CD4-positive, alpha-beta T cell (primary cell): Measurements from ENCODE around the gene MEGF11. TPM values are rescaled to one million over a fixed set of nuclear protein-coding genes. Genes with fewer than 3 reads are reported as not detected.

Experiments used
- ATAC-seq: fragments of 200-7000 bp; cut with Tn5 transposase; one replicate; pipeline ENCODE4 v1.10.0; 2022; ENCODE audit warnings: mild to moderate bottlenecking; ENCODE audit not compliant: poor library complexity
- CTCF ChIA-PET: fragments of 350-600 bp; sonication (Branson Sonifier 250); formaldehyde crosslinking; loops from one replicate; lab custom pipeline; 2021; ENCODE audit warnings: antibody characterized with exemption, inconsistent platforms; lab: Charles Lee
- POLR2A ChIA-PET: fragments of 350-600 bp; sonication (Branson Sonifier 250); formaldehyde crosslinking; loops from one replicate; lab custom pipeline; 2021; ENCODE audit warnings: antibody characterized with exemption, inconsistent platforms; lab: Charles Lee
- DNase-seq, 14 experiments: peaks; one replicate each; pipeline ENCODE4 v3.0.0-alpha.2; 2013 to 2020; ENCODE audit warnings: mixed read lengths in 2 of 14
- H3K27ac ChIP-seq, 2 donors: one replicate each; pipeline versions ENCODE4 v1.5.1 to v1.7.0; 2013; ENCODE audit warnings: low read length in 2 of 2, low read depth in 1 of 2, mild to moderate bottlenecking in 1 of 2
- H3K27me3 ChIP-seq, 2 experiments: 1 replicate in 1 of 2; 2 replicates in 1 of 2; pipeline versions ENCODE4 v1.6.1 to v1.7.0; 2013; ENCODE audit warnings: low read length in 2 of 2, control low read depth in 1 of 2, mild to moderate bottlenecking in 1 of 2, moderate library complexity in 1 of 2; ENCODE audit not compliant: insufficient read depth in 2 of 2, control insufficient read depth in 1 of 2
- H3K36me3 ChIP-seq: one replicate; pipeline ENCODE4 v1.6.1; 2013; ENCODE audit warnings: low read length, control low read depth; ENCODE audit not compliant: insufficient read depth
- H3K4me1 ChIP-seq: one replicate; pipeline ENCODE4 v1.6.1; 2013; ENCODE audit warnings: low read length, control low read depth; ENCODE audit not compliant: insufficient read depth
- H3K4me3 ChIP-seq: one replicate; pipeline ENCODE4 v1.5.1; 2013; ENCODE audit warnings: mild to moderate bottlenecking, low read length, moderate library complexity
- H3K9me3 ChIP-seq, 2 experiments: 1 replicate in 1 of 2; 2 replicates in 1 of 2; pipeline versions ENCODE4 v1.6.1 to v1.7.0; 2013; ENCODE audit warnings: low read length in 2 of 2, mild to moderate bottlenecking in 2 of 2, control low read depth in 1 of 2, moderate library complexity in 1 of 2; ENCODE audit not compliant: control insufficient read depth in 1 of 2, insufficient read depth in 1 of 2
- H3K27ac Mint-ChIP-seq: one replicate; pipeline ENCODE4 v1.8.0; 2020; ENCODE audit warnings: mixed read lengths
- H3K27me3 Mint-ChIP-seq: one replicate; pipeline ENCODE4 v1.8.0; 2021; ENCODE audit warnings: mixed read lengths
- H3K36me3 Mint-ChIP-seq: one replicate; pipeline ENCODE4 v1.8.0; 2021; ENCODE audit warnings: low read depth, mixed read lengths
- H3K4me1 Mint-ChIP-seq: one replicate; pipeline ENCODE4 v1.8.0; 2021; ENCODE audit warnings: low read depth, mixed read lengths
- H3K4me3 Mint-ChIP-seq: one replicate; pipeline ENCODE4 v1.8.0; 2020; ENCODE audit warnings: mild to moderate bottlenecking, mixed read lengths
- H3K9me3 Mint-ChIP-seq: one replicate; pipeline ENCODE4 v1.8.0; 2020; ENCODE audit warnings: mixed read lengths
- CTCF ChIP-seq: fragments of 200-600 bp; IDR thresholded peaks from one replicate; pipeline ENCODE4 v1.8.0; 2022; ENCODE audit warnings: antibody characterized with exemption, mild to moderate bottlenecking
- intact Hi-C, 2 experiments: fragments of 100-400 bp; cut with DNase I in 1 of 2; cut with micrococcal nuclease in 1 of 2; formaldehyde crosslinking; loops; one replicate each; pipeline versions ENCODE4 v1.15.1 to v1.9.0; 2023 to 2025; cut with DNase I, micrococcal nuclease
- total RNA-seq, 174 experiments: library from RNA in 2 of 174; stranded (reverse) in 2 of 174; gene quantifications; one replicate each; pipeline ENCODE4 v1.2.3 and lab custom pipeline; 2021 to 2026

Gene MEGF11
- total RNA-seq, 2 experiments from 2014 or later = not detected

DNA sequence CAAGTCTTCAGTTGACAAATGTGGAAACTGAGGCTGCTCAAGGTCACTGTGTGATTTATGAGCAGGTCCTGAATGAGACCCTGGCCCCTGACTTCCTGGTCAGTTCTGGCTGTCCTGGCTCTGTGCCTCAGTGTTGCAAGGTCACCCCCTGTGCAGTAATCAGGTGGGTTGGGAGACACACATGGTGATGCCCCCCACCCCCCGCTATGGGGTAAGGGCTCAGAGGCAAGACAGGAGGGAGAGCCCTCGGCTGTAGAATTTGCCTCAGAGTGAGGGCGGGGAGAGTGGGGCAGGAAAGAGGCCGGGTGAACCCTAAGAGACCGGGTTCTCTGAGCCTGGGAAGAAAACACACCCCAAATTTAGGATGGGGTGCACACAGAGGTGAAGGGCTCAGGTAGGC lies 98.5 kb downstream of the MEGF11 start:
- no peak overlapping the region for H3K27ac Mint-ChIP-seq
- H3K4me1 Mint-ChIP-seq = no peaks in the 10 kb centered on the region
- no peak for TF ChIP-seq CTCF
- POLR2A ChIA-PET = no interaction called here
- H3K9me3 Mint-ChIP-seq = no peaks in the 10 kb centered on the region
- H3K27ac ChIP-seq = no peak overlapping the region
- H3K36me3 ChIP-seq = no peaks in the 10 kb centered on the region
- H3K4me3 ChIP-seq = no peak overlapping the region
- no peaks in the 10 kb centered on the region for H3K36me3 Mint-ChIP-seq
- intact Hi-C loops = no loop called here
- no peaks in the 10 kb centered on the region for H3K9me3 ChIP-seq
- DNase-seq (no peak), ATAC-seq (no peak)
- H3K4me1 ChIP-seq = no peaks in the 10 kb centered on the region
- CTCF ChIA-PET = no interaction called here
- peaks cover 0 to 5% of the 10 kb centered on the region in 2 experiments for H3K27me3 ChIP-seq
- peaks cover 35% of the 10 kb centered on the region for H3K27me3 Mint-ChIP-seq
- H3K4me3 Mint-ChIP-seq = no peak overlapping the region

- no peak overlapping the region for H3K4me3 ChIP-seq
- no peak overlapping the region for H3K4me3 Mint-ChIP-seq
- intact Hi-C loops = no loop called here
- H3K4me1 Mint-ChIP-seq = no peaks in the 10 kb centered on the region
- H3K27me3 Mint-ChIP-seq = peaks cover 35% of the 10 kb centered on the region
- no peaks in the 10 kb centered on the region for H3K9me3 Mint-ChIP-seq
- no peaks in the 10 kb centered on the region for H3K36me3 ChIP-seq
- H3K9me3 ChIP-seq = no peaks in the 10 kb centered on the region
- no peaks in the 10 kb centered on the region for H3K4me1 ChIP-seq
- no peaks in the 10 kb centered on the region for H3K36me3 Mint-ChIP-seq
- no peak overlapping the region for H3K27ac Mint-ChIP-seq
- DNase-seq = no peak
- TF ChIP-seq CTCF = no peak
- no peak overlapping the region for H3K27ac ChIP-seq
- ATAC-seq = no peak
- H3K27me3 ChIP-seq = peaks cover 0 to 5% of the 10 kb centered on the region in 2 experiments
- CTCF ChIA-PET = interaction anchor here (0.6 kb wide), 1 partner anchor 516 kb away, joined by 3 read pairs; no protein-coding TSS in a partner anchor
- POLR2A ChIA-PET = no interaction called here
Measured at GRCh38 chr15:66154581-66154980, 99.0 kb downstream of the MEGF11 start.

- ATAC-seq (no peak), DNase-seq (no peak)
- intact Hi-C loops = no loop called here
- no peaks in the 10 kb centered on the region for H3K36me3 Mint-ChIP-seq
- H3K4me1 Mint-ChIP-seq = no peaks in the 10 kb centered on the region
- peaks cover 35% of the 10 kb centered on the region for H3K27me3 Mint-ChIP-seq
- no peak overlapping the region for H3K4me3 Mint-ChIP-seq
- CTCF ChIA-PET = interaction anchor here (0.6 kb wide), 1 partner anchor 515 kb away, joined by 3 read pairs; no protein-coding TSS in a partner anchor
- H3K4me1 ChIP-seq = no peaks in the 10 kb centered on the region
- no peak overlapping the region for H3K4me3 ChIP-seq
- H3K27me3 ChIP-seq = peaks cover 0 to 5% of the 10 kb centered on the region in 2 experiments
- H3K9me3 ChIP-seq = no peaks in the 10 kb centered on the region
- no peaks in the 10 kb centered on the region for H3K9me3 Mint-ChIP-seq
- H3K36me3 ChIP-seq = no peaks in the 10 kb centered on the region
- H3K27ac ChIP-seq = no peak overlapping the region
- POLR2A ChIA-PET = no interaction called here
- H3K27ac Mint-ChIP-seq = no peak overlapping the region
- TF ChIP-seq CTCF = no peak
Measured at GRCh38 chr15:66153549-66154415, 99.8 kb downstream of the MEGF11 start.
